Daoy (cell line): ENCODE data around the gene U2AF1L4. TPM values are rescaled to one million over a fixed set of nuclear protein-coding genes. Genes with fewer than 3 reads are reported as not detected.

ENCODE experiments used
- DNase-seq: peaks from one replicate; pipeline ENCODE4 v3.0.0-alpha.2; 2015; ENCODE audit warnings: low read depth
- total RNA-seq: library from RNA; depleted of rRNA; stranded (reverse); fragments of >200 nt; shearing (Covaris generic); gene quantifications from 2 replicates; pipeline ENCODE4 v1.2.3, GENCODE V29; 2014

U2AF1L4 gene
- total RNA-seq, 1 experiment from 2014 or later, result 16.7 TPM

DNA sequence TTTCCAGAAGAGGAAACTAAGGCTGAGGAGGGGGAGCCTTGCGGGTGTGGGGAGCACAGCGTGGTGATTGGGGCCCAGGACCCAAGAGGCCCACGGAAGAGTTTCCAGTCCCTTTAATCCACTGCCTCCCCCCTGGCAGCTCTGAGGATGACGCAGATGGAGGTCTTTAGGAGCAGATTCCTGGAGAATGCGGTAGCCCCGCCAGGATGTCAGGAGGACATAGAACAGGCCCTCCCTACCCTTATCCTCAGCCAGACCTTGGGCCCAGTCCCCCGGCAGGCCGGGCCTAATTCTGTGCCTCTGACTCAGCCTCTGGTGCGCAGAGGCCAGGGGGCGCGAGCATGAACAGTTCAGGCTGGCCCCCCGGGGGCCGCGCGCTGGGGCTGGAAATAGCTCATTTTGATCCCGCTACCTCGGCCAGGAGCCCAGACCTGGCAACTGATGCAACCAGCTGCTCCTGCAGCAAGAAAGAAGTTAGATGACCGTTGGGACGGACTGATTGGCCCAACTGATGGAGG lies 12.1 kb upstream of the U2AF1L4 start:
- peak; percentile 85 for DNase-seq

DNA sequence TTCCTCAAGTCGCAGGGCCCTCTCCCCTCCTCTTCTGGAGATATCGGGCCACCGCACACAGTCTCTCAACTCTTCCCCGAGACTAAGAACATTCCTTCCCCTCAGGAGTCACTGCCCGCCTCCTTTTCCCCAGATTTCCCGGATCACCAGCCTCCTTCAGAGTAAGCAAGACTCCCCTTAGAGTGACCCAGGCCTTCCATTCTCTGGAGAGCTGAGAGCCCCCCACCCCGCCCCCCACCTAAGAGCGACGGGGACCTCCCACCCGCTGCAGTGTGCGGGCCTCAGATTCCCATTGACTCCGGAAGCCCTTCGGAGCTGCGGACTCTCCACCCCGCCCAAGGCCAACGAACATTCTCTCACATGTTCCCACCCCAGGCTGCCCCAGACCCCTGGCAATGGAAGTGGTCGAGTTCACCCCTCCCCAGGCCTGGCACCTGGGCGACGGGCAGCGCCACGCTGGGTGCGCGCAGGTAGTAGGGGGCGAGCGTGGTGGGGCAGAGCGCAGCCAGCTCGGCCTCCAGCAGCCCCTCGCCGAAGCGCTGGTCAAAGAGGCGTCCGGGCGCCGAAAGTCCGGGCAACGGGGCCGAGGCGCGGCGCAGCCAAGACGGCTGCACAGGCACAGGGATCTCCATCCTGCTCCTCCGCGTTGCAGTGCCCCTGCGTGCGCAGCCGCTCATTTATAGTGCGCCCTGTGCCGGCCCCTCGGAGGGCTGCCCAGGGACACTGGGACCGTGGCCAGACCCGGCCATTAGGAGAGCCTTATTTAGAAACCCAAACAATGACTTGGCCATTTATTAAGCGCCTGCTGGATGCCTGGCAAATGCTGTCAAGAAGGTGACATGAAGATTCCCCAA lies 11.4 kb upstream of the U2AF1L4 start, which contains the start of gene HSPB6:
TSS of gene HSPB6 (minus strand) at position 653 of the 854 bp plus-strand sequence. CDS start at position 632, 21 bp downstream.
- DNase-seq, result peak; percentile 53

DNA sequence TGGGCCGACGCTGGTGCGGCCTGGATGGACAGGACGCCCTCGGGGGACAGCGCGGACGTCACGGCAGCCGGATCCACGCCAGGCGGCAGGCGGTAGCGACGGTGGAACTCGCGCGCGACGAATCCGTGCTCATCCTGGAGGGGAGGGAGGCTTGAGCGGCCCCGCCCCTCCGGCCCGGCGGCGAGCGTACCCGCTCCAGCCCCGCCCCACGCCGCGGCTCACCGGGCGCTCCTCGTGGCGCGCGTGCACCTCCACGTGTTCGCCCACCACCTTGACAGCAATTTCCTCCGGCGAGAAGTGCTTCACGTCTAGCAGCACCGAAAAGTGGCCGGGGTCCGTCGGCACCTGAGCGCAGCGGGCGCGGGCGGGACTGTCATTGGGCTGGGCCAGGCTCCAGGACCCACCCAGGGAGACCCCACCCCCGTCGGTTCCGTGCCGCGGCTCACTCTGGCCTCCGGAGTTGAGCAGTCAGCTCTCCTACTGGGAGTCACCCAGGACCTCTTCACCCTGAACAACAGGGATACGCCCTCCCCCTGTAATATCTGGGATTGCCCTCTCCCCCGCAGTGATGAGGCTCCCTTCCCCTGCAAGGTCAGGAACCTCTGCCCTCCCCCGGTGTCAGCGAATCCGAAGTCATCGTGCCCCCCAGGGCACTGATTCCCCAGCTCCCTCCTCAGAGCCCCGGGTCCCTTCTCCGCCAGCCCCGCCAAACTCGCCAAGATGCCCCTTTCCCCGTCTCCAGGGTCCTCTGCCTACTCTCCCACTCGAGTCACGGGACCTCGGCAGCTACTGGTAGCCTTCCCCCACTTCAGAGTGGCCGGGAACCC lies 10.5 kb upstream of the U2AF1L4 start:
- no peak for DNase-seq

DNA sequence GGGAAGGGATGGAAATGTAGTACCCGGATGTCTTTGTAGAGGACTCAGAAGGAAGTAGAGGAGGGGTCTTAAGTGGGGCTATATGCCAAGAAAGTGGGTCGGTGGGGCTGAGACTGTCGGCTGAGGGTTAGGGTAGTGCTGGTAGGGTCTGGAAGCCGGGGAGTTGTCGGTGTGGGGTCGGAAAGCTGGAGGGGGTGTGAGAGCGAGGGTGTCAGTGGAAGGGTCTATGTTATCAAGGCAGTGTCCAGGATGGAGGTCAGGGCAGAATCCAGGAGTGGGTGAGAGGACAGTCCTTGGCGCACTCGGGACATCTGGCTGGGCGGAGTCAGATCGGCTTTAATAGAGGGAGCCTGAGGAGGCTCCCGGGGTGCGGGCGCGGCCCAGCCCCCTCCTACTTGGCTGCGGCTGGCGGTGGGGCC lies 9.9 kb upstream of the U2AF1L4 start:
- DNase-seq, result no peak

DNA sequence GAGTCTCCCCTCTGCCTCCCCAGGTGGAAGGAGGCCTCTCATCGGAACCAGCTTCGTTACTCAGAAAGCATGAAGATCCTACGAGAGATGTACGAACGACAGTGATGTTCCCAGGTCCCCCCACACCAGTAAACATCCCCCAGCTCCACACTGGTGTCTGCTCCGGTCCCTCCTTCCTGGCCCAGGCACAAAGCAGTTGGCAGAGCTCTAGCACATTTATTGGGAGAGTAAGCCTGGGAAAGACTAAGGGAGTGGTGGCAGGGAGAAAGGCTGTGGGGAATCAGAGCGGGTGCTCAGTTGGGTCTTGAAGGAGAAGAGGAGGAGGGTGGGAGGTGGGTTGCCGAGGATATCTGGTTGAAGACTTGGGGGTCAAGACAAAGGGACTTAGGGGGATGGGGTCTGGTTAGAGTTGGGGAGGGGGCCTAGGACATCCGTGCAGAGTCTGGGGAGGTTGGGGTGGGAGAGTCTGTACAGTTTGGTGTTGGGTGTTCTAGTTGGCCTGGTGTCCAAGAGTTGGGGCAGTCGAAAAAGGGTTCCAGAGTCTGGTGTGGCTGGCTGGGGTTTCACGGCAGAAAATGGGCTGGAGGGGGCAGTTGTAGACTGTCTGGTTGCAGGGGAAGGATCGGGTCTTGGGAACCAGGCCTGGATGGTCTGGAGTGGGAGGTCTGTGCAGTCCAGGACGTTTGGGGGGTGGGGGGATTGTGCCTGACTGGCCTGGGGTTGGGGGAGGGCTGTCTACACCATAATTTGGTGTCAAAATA lies 9.3 kb upstream of the U2AF1L4 start:
- no peak for DNase-seq

DNA sequence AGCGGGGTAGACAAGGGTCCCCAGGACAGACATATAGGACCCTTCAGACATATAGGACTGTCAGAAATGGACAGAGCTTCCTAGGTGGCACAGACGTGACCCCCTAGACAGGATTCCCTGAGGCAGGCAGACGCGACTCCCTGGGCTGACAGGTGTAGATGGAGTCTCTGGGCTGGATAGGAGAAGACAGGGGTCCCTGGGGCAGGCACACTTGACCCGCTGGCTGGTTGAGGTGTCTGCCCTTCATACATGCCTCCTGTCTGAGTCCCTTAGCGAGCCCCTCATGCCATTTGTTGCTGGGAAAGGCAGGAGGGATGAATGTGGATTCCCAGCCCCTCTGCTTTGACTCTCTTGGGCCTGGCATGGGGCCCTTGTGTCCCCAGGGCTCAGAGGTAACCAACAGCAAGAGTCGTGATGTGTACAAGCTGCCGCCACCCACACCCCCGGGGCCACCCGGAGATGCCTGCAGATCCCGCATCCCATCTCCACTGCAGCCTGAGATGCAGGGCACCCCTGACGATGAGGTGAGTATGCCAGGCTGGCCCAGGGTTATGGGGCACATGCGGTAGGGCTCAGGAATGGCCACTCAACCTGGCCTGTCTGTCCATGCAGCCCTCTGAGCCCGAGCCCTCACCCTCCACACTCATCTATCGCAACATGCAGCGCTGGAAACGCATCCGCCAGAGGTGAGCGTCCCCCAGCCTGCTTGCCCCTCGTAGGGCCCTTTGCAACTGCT lies 8.6 kb upstream of the U2AF1L4 start:
- DNase-seq, result no peak

DNA sequence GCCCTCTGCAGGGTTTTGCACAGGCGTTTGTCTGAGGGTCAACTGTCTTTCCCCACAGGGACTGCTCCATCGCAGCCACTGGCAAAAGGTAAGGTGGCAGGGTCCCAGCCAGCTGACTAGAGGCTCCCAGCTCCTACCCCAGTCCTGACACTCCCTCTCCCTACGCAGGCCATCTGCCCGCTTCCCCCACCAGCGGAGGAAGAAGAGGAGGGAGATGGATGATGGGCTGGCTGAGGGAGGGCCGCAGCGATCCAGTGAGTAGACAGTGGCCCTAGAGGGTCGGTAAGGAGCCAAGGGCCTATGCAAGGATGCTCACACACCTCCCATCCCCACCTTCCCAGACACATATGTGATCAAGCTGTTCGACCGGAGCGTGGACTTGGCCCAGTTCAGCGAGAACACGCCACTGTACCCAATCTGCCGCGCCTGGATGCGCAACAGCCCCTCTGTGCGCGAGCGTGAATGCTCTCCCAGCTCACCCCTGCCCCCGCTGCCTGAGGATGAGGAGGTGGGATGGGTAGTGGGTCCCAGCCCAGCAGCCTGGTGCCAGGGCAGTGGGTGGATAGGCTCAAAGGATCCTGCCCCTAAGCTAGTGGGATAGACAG lies 7.6 kb upstream of the U2AF1L4 start:
- no peak for DNase-seq

DNA sequence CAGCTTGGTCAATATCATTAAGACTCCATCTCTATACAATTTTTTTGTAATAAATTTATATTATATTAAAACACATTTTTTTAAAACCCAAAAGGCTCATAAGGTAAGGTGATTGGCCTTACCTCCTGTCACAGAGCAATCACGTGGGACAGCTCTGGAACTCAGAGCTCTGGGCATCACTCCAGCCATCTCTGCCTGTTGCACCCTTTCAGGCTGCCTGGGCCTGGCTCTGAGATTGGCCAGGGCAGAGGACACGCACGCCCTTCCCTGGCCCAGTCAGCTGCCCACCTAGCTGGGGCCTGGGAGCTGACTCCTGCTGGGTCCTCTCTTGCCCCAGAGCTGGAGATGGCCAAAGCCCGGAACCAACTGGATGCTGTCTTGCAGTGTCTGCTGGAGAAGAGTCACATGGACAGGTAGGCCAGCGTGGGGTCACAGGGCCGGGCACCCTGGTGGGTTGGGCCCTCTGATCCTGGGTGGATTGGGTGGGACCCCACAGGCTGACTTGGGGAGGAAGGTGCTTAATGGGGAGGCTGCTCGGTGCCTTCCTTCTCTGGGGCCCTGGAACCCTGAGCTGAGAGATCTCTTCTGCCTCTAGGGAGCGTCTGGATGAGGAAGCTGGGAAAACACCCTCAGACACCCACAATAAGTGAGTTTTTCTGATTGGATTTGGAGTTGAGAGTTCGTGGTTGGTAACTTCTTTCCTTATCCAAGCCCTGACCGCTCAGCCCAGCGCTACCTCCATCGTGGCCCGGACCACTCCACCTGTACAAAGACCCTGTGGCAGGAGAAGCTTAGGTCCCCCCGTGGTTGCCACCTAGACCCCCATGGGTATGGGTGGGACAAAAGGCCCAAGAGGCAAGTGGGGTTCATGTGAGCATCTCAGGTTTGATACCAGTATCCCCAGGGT lies 6.9 kb upstream of the U2AF1L4 start:
- DNase-seq, result no peak

DNA sequence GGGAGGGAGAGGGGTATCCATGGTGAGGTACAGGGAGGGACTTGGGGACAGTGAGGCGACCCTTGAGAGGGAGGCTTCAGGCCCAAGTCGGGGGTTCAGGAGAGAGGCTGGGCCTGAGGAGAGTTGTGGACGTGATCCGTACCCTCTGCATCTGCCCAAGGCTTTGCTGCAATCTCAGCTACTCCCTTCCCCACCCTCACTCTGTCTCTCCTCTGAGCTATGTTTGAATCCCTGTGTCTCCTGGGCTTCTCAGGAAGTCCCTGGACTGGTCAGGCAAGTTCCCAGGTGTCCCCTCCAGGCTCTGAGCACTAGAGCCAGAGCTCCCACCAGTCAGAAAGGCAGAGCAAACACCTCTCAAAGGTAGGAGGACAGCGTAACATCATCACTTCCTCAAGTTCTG lies 4.9 kb upstream of the U2AF1L4 start:
- DNase-seq, result no peak

DNA sequence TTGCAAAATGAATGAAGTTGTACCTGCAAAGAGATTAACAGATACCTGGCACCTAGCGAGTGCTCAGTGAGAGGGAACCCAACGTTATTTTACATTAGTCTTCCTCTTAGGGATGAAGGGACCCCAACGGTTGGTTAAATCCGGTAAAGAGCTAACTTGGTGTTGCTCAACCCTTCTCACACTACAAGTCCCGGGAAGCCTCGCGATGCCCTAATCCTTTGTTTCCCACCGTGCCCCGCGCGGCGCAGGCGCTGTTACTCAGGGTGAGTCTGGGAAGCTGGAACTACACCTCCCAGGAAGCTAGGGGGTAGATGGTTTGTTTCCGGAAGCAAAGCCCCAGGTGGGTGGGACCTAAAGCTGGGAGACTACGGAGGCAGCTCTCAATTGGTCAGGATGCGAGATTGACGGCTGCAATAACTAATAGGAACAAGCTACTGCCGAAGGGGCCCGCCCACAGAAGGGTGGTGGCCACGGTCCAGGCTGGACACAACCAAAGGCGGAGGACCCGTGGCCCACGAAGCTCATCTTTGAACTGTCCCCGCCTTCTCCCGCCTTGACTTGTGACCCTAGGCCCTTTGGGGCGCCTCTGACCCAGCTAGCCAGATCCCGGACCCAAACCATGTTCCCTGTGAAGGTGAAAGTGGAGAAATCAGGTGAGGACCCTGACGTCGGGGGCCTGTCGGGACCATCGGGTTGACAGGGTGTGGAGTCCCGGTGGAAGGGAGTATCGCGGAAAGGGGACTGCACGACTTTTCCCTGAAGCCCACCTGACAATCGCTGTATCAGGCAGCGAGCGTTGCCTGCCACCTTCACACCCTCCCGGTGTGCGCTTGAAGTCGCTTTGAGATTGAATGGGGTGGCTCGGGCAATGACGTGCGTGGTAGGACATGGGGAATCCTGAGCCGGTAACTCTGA lies 3.1 kb upstream of the U2AF1L4 start, which contains the start of gene LIN37:
TSS of gene LIN37 (plus strand) at position 471 of the 915 bp plus-strand sequence. CDS start at position 620, 149 bp downstream.
- DNase-seq, result peak; percentile 99

DNA sequence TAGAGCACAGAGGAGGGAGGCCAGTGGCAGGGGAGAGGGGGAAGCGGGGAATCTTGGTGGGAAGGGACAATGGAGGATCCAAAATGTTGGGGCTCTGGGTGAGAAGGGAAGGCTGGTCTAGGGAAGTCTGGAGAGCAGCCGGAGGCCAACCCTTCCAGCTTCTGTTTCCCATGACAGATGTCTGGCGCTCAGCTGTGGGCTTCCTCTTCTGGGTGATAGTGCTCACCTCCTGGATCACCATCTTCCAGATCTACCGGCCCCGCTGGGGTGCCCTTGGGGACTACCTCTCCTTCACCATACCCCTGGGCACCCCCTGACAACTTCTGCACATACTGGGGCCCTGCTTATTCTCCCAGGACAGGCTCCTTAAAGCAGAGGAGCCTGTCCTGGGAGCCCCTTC lies 1.3 kb upstream of the U2AF1L4 start:
- DNase-seq, result no peak

DNA sequence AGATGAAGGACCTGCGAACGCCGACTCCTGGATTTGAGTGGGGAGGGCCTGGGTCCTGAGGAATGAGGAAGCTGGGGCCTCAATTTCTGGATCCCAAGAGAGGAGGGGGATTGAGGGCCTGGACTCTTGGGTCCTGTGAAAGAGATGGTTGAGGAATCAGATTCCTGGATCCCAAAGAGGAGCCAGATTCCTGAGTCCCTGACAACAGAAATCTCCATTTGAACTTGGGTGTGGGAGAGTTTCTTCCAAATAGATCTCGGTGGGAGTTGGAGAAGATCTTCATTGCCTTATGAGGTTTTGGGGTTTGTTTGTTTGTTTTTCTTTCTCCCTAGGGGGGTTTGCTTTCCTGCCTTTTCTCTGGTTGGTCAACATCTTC lies 857 bp upstream of the U2AF1L4 start:
- DNase-seq, result no peak

DNA sequence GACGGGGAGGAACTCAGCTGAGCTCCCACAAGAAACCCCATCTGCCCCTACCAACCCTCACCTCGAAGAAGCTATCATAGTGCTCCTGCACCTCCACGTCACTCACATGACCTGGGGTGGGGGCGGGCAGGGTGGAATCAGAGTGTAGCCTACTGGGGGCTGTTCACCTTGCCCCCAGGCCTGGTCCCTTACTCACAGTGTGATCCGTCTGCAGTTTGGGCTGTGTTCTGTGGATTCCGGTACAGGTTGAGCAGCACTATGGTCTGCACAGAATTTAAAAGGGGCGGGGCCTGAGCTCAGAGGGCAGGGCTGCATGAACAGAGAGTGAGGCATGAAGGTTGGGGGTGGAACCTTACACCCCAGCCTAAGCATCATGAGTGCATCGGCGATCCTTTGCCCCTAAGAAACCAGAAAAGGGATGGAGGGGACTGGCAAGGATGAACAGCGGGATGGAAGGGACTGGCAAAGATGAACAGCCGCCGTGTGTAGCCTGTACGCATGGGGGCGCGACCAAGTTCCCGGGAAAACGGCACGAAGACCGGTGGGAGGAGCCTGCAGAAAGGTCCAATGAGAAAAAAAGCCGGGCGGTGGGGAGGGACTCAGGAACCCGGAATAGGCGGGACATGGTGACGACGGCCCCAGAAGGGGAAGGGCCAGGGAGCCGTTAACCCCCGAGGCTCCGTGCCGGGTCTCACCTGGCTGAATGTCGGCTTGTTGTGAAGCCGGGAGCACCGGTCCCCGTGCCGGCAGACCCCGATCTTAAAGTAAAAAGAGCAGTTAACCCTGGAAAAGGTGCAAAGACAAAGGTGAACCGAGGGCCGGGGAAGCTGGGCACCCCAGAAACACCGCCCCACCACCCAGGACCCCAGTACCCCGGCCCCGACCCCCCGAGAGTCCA lies 539 bp downstream of the U2AF1L4 start:
- peak; percentile 95 for DNase-seq

DNA sequence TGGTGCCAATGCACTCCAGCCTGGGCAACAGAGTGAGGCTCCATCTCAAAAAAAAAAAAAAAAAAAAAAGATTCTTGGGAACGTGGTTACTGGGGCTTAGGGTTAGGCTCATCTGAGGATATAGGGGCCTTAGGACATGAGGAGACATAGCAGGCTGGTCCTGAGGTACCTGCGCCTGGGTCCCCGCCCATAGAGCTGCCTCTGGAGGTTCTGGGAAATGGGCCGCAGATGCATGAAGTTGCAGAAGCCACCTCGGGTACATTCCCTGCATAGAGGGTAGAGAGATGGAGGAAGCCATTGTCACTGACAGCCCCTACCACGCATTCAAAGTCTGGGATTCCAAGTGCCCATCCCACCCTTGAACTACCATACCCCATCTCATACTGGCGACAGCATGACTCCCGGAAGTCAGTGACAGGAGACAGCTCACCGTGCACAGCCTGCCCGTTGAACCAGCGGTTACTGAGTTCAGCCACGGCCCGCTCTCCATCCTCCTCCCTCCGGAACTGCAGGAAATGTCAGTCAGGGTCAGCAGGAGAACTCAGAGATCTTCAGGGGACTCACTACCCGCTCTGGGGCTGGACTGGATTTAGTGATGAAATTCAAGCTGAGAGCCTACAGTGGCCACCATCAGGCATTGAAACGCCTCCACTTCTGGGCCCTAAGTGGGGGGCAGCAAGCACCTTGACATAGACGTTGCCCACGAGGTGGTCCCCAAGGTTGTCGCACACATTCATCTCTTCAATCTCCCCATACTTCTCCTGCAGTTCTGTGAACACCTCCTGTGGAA lies 1.4 kb downstream of the U2AF1L4 start:
- no peak for DNase-seq

DNA sequence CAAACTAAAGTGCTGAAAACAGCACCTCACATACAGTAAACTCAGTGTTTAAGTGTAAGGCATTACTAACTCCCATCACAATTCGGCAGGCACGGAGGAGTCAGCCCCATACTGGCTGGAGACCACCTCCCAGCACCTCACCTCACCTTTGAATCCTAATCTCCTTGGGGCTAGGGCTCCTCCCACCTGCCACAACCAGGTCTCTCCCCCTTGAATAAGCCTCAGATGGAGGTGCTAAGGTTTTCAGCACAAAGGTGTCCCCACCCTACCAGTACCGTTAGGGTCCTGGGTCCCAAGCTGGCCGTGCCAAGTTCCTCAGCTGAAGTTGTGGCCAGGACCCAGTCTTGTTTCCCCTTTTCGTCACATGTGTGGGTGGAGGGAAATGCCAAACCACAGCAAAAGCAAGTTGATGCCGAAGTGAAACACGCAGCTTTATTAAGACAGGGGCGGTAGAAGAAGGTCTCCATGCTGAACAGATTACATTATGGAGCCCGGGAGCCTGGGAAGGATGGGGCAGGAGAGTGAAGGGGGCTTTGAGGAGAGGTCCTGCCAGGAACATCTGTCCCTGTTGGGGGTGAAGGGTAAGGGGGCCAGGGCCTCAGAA lies 3.0 kb downstream of the U2AF1L4 start, which contains the start of gene IGFLR1:
TSS of gene IGFLR1 (minus strand) at position 332 of the 604 bp plus-strand sequence. CDS start 1,272 bp downstream, outside the sequence.
- no peak for DNase-seq

DNA sequence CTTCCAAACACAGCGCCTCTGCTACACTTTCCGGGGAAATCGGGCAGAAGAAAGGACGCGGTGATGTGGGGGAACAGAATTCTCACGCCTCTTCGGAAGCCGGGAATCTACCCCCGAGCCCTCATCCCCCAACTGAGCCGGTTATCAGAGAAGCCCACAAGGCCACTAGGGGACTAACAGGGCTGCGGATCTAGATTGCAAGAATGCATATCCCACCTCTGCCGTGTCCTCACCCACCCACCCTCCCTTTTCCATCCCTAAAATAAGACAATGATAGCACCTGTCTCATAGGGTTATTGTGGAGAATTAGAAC lies 4.1 kb downstream of the U2AF1L4 start:
- DNase-seq, result no peak
